ENCODE measurements around the gene TLE3. TPM values are rescaled to one million over a fixed set of nuclear protein-coding genes. Genes with fewer than 3 reads are reported as not detected.

Gene TLE3
- total RNA-seq, 2 experiments from 2014 or later, result 159 to 167 TPM

GRCh38 chr15:70023064-70023768 is 74.5 kb downstream of the TLE3 start:
- CTCF ChIA-PET, result interaction anchor here (2.3 kb wide), 1 partner anchor 75 kb away, joined by 10 read pairs; the partner anchor contains the start of gene TLE3
- Mint-ChIP-seq H3K9me3 (no peaks in the 10 kb centered on the region), H3K4me3 (no peak overlapping the region), H3K27me3 (no peaks in the 10 kb centered on the region), H3K27ac (peak overlapping the region; percentile 48), H3K4me1 (ENCODE audit: low read depth) (peaks cover 10% of the 10 kb centered on the region), H3K36me3 (ENCODE audit: low read depth) (no peaks in the 10 kb centered on the region)
- Histone ChIP-seq H3K36me3 (ENCODE audit: insufficient read depth, low read length) (no peaks in the 10 kb centered on the region), H3K27me3 (ENCODE audit: control insufficient read depth in 1 of 2, insufficient read depth in 2 of 2, low read length in 2 of 2) (no peaks in the 10 kb centered on the region), H3K27ac (ENCODE audit: low read depth in 1 of 2, low read length in 2 of 2) (no peak overlapping the region), H3K9me3 (ENCODE audit: control insufficient read depth in 1 of 2, insufficient read depth in 1 of 2, low read length in 2 of 2) (no peaks in the 10 kb centered on the region), H3K4me1 (ENCODE audit: insufficient read depth, low read length) (peaks cover 20% of the 10 kb centered on the region), H3K4me3 (ENCODE audit: low read length) (no peak overlapping the region)
- intact Hi-C loops (cut with DNase I, micrococcal nuclease), result loop anchor here in 1 of 2 experiments (10.0 kb wide), 1 partner anchor 298 kb away; no protein-coding TSS in a partner anchor
- TF ChIP-seq, protein P1, sequence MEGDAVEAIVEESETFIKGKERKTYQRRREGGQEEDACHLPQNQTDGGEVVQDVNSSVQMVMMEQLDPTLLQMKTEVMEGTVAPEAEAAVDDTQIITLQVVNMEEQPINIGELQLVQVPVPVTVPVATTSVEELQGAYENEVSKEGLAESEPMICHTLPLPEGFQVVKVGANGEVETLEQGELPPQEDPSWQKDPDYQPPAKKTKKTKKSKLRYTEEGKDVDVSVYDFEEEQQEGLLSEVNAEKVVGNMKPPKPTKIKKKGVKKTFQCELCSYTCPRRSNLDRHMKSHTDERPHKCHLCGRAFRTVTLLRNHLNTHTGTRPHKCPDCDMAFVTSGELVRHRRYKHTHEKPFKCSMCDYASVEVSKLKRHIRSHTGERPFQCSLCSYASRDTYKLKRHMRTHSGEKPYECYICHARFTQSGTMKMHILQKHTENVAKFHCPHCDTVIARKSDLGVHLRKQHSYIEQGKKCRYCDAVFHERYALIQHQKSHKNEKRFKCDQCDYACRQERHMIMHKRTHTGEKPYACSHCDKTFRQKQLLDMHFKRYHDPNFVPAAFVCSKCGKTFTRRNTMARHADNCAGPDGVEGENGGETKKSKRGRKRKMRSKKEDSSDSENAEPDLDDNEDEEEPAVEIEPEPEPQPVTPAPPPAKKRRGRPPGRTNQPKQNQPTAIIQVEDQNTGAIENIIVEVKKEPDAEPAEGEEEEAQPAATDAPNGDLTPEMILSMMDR (IDR thresholded peaks at IDR 0.05), result no peak
- POLR2A ChIA-PET, result interaction anchor here (0.8 to 1.8 kb wide), 6 partner anchors 13 to 268 kb away, joined by 3 to 9 read pairs (median 3); partner anchors contain the start of gene TLE3
- peak in 13 of 14 experiments; percentile 18 to 91 (median 40) for DNase-seq
- ATAC-seq (ENCODE audit: poor library complexity), result peak; percentile 98

GRCh38 chr15:70020229-70020628 is 77.5 kb downstream of the TLE3 start:
- no peak overlapping the region for H3K4me3 Mint-ChIP-seq
- DNase-seq, result no peak
- intact Hi-C loops (cut with DNase I, micrococcal nuclease), result loop anchor here in 1 of 2 experiments (10.0 kb wide), 1 partner anchor 295 kb away; no protein-coding TSS in a partner anchor
- no peak overlapping the region for H3K27ac ChIP-seq (ENCODE audit: low read depth in 1 of 2, low read length in 2 of 2)
- peaks cover 6% of the 10 kb centered on the region for H3K27me3 Mint-ChIP-seq
- H3K9me3 ChIP-seq (ENCODE audit: control insufficient read depth in 1 of 2, insufficient read depth in 1 of 2, low read length in 2 of 2), result peaks cover 7 to 11% of the 10 kb centered on the region in 2 experiments
- no peak overlapping the region for H3K27ac Mint-ChIP-seq
- no peak for ATAC-seq (ENCODE audit: poor library complexity)
- ChIA-PET CTCF (no interaction called here), POLR2A (no interaction called here)
- H3K36me3 ChIP-seq (ENCODE audit: insufficient read depth, low read length), result no peaks in the 10 kb centered on the region
- H3K4me1 ChIP-seq (ENCODE audit: insufficient read depth, low read length), result peaks cover 26% of the 10 kb centered on the region
- H3K9me3 Mint-ChIP-seq, result no peaks in the 10 kb centered on the region
- no peaks in the 10 kb centered on the region for H3K27me3 ChIP-seq (ENCODE audit: control insufficient read depth in 1 of 2, insufficient read depth in 2 of 2, low read length in 2 of 2)
- no peaks in the 10 kb centered on the region for H3K36me3 Mint-ChIP-seq (ENCODE audit: low read depth)
- no peak overlapping the region for H3K4me3 ChIP-seq (ENCODE audit: low read length)
- TF ChIP-seq, protein P1 (IDR thresholded peaks at IDR 0.05), result no peak
- H3K4me1 Mint-ChIP-seq (ENCODE audit: low read depth), result peaks cover 10% of the 10 kb centered on the region

- H3K27ac ChIP-seq (ENCODE audit: low read depth in 1 of 2, low read length in 2 of 2), result no peak overlapping the region
- intact Hi-C loops (cut with DNase I, micrococcal nuclease), result no loop called here
- Mint-ChIP-seq H3K36me3 (ENCODE audit: low read depth) (no peaks in the 10 kb centered on the region), H3K27me3 (peaks cover 6% of the 10 kb centered on the region), H3K9me3 (no peaks in the 10 kb centered on the region), H3K27ac (no peak overlapping the region), H3K4me3 (no peak overlapping the region), H3K4me1 (ENCODE audit: low read depth) (peaks cover 10% of the 10 kb centered on the region)
- H3K27me3 ChIP-seq (ENCODE audit: control insufficient read depth in 1 of 2, insufficient read depth in 2 of 2, low read length in 2 of 2), result peaks cover 0 to 4% of the 10 kb centered on the region in 2 experiments
- CTCF ChIA-PET, result no interaction called here
- no peaks in the 10 kb centered on the region for H3K36me3 ChIP-seq (ENCODE audit: insufficient read depth, low read length)
- DNase-seq (no peak), ATAC-seq (ENCODE audit: poor library complexity) (no peak)
- TF ChIP-seq, protein P1 (IDR thresholded peaks at IDR 0.05), result no peak
- H3K4me3 ChIP-seq (ENCODE audit: low read length), result no peak overlapping the region
- peaks cover 19% of the 10 kb centered on the region for H3K4me1 ChIP-seq (ENCODE audit: insufficient read depth, low read length)
- POLR2A ChIA-PET, result no interaction called here
- peaks cover 7 to 11% of the 10 kb centered on the region in 2 experiments for H3K9me3 ChIP-seq (ENCODE audit: control insufficient read depth in 1 of 2, insufficient read depth in 1 of 2, low read length in 2 of 2)
Observed at GRCh38 chr15:70018646-70019600, 78.8 kb downstream of the TLE3 start.
